Small intestine (tissue), 7 donors: ENCODE data around the gene LMBR1. TPM values are rescaled to one million over a fixed set of nuclear protein-coding genes. Genes with fewer than 3 reads are reported as not detected.
"Not testable (repeated sequence)": the region's sequence is repeated elsewhere in the genome, so short reads cannot be mapped to it uniquely, and the experiment has no call there.

Experiments used
- DNase-seq, 2 donors: peaks; one replicate each; pipeline versions ENCODE4 v3.0.0 to v3.0.0-alpha.2; 2013
- FAIRE-seq: peaks from 2 replicates; lab custom pipeline; 2012; peaks lifted over from hg19 to GRCh38; lab: Jason Lieb, UNC
- H3K27ac ChIP-seq, 3 donors: one replicate each; pipeline ENCODE4 v1.5.1; 2013; ENCODE audit warnings: low read length in 2 of 3, mild to moderate bottlenecking in 2 of 3, control low read depth in 1 of 3, inconsistent platforms in 1 of 3, low read depth in 1 of 3, moderate library complexity in 1 of 3
- H3K27me3 ChIP-seq, 3 donors: one replicate each; pipeline ENCODE4 v1.6.1; 2013; ENCODE audit warnings: low read length in 3 of 3, inconsistent platforms in 1 of 3; ENCODE audit not compliant: control insufficient read depth in 3 of 3, insufficient read depth in 3 of 3
- H3K36me3 ChIP-seq, 3 donors: one replicate each; pipeline ENCODE4 v1.6.1; 2013; ENCODE audit warnings: low read length in 3 of 3, inconsistent platforms in 1 of 3, low read depth in 1 of 3, mild to moderate bottlenecking in 1 of 3, moderate library complexity in 1 of 3; ENCODE audit not compliant: control insufficient read depth in 3 of 3, insufficient read depth in 2 of 3
- H3K4me1 ChIP-seq, 3 donors: one replicate each; pipeline ENCODE4 v1.6.1; 2013; ENCODE audit warnings: low read length in 2 of 3, inconsistent platforms in 1 of 3, low read depth in 1 of 3, mild to moderate bottlenecking in 1 of 3, moderate library complexity in 1 of 3; ENCODE audit not compliant: control insufficient read depth in 3 of 3, insufficient read depth in 2 of 3
- H3K4me3 ChIP-seq, 3 donors: one replicate each; pipeline ENCODE4 v1.5.1; 2013; ENCODE audit warnings: low read length in 3 of 3, control low read depth in 1 of 3, inconsistent platforms in 1 of 3, low read depth in 1 of 3, mild to moderate bottlenecking in 1 of 3, moderate library complexity in 1 of 3
- H3K9me3 ChIP-seq, 2 donors: one replicate each; pipeline ENCODE4 v1.6.1; 2013; ENCODE audit warnings: low read depth in 1 of 2, low read length in 1 of 2; ENCODE audit not compliant: control insufficient read depth in 2 of 2, insufficient read depth in 1 of 2
- WGBS, 3 donors: extraction: QIAGEN DNeasy Blood & Tissue Kit; methylation state at CpG; one replicate each; pipeline ENCODE4 v1.1.7; 2013; 5-methylcytosine and 5-hydroxymethylcytosine counted together
- polyA plus RNA-seq, 4 donors: library from polyadenylated mRNA; stranded (reverse) in 3 of 4; unstranded in 1 of 4; fragments of 200-250 nt in 3 of 4; fragments of 120-200 nt in 1 of 4; gene quantifications; one replicate each; pipeline versions ENCODE4 v1.2.1 to v1.2.3, GENCODE V29; 2013
- donor health status: healthy with polysubstance abuse.
- donor health status: control.
- donor health status: control.
- donor health status: Bipolar disorder and iron deficiency.
- donor health status: healthy.

The LMBR1 gene
- polyA plus RNA-seq, 4 donors: 4.3 to 34.5 (median 11.9) TPM

- DNase-seq: peak in 1 of 2 donors; percentile 11
- no peak overlapping the region for H3K4me3 ChIP-seq
- 10 to 22% (median 10%) methylated on average over 7 of the region's 7 CpGs for WGBS, 3 donors
- H3K4me1 ChIP-seq: no peaks in the 10 kb centered on the region
- H3K36me3 ChIP-seq: no peaks in the 10 kb centered on the region
- H3K9me3 ChIP-seq: no peaks in the 10 kb centered on the region
- FAIRE-seq: no peak
- H3K27ac ChIP-seq: no peak overlapping the region
- H3K27me3 ChIP-seq: no peaks in the 10 kb centered on the region
Observed at GRCh38 chr7:156932006-156932405, 39.0 kb upstream of the LMBR1 start.

- no peak for DNase-seq
- no peak overlapping the region for H3K27ac ChIP-seq
- H3K4me1 ChIP-seq: no peaks in the 10 kb centered on the region
- no peaks in the 10 kb centered on the region for H3K27me3 ChIP-seq
- FAIRE-seq: no peak
- 57 to 82% (median 73%) methylated on average over 16 of the region's 16 CpGs for WGBS, 3 donors
- H3K36me3 ChIP-seq: no peaks in the 10 kb centered on the region
- H3K9me3 ChIP-seq: no peaks in the 10 kb centered on the region
- no peak overlapping the region for H3K4me3 ChIP-seq
Observed at GRCh38 chr7:156929789-156930539, 37.0 kb upstream of the LMBR1 start.

DNA sequence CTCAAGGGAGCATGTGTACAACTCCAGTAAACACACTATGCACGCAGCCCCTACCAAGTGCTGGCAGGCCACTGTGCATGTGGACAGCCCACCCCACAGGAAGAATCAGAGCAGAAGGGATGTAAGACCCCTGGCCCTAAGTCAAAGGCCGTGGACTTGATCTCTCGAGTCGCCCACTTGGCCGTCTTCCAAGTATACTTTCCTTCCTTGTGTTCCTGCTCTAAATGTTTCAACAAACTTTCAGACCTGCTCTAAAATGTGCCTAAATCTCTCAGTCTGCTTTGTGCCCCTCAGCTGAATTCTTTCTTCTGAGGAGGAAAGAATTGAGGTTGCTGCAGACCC, 35.4 kb upstream of the LMBR1 start:
- Histone ChIP-seq H3K4me3 (no peak overlapping the region), H3K36me3 (no peaks in the 10 kb centered on the region), H3K27ac (no peak overlapping the region), H3K9me3 (no peaks in the 10 kb centered on the region), H3K27me3 (peaks cover 0 to 2% (median 0%) of the 10 kb centered on the region in 3 donors), H3K4me1 (no peaks in the 10 kb centered on the region)
- 22 to 33% (median 23%) methylated on average over 5 of the region's 5 CpGs for WGBS, 3 donors
- no peak for DNase-seq
- FAIRE-seq: no peak

- no peaks in the 10 kb centered on the region for H3K4me1 ChIP-seq
- H3K27me3 ChIP-seq: peaks cover 0 to 2% (median 0%) of the 10 kb centered on the region in 3 donors
- no peak overlapping the region for H3K27ac ChIP-seq
- H3K36me3 ChIP-seq: no peaks in the 10 kb centered on the region
- WGBS, 3 donors: 33 to 69% (median 39%) methylated on average over 17 of the region's 17 CpGs
- H3K4me3 ChIP-seq: no peak overlapping the region
- DNase-seq (peak in 1 of 2 donors; percentile 43), FAIRE-seq (no peak)
- no peaks in the 10 kb centered on the region for H3K9me3 ChIP-seq
Observed at GRCh38 chr7:156927571-156928405, 34.8 kb upstream of the LMBR1 start.

- DNase-seq, H3K27ac ChIP-seq, FAIRE-seq, H3K4me1 ChIP-seq, H3K36me3 ChIP-seq, H3K9me3 ChIP-seq, H3K27me3 ChIP-seq, H3K4me3 ChIP-seq: not testable (repeated sequence)
- WGBS, 3 donors: 87 to 91% (median 90%) methylated on average over 12 of the region's 12 CpGs
Observed at GRCh38 chr7:156925821-156926220, 32.8 kb upstream of the LMBR1 start.

DNA sequence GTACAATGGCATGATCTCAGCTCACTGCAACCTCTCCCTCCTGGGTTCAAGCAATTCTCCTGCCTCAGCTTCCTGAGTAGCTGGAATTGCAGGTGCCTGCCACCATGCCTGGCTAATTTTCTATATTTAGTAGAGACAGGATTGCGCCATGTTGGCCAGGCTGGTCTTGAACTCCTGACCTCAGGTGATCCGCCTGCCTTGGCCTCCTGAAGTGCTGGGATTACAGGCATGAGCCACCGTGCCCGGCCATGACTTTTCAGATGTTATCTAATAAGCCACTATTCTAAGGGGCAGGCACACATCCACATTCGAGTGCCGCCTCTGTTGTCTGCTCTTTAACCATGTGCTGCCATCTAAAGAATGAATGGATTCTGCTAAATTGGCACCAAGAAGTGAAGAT, 29.3 kb upstream of the LMBR1 start:
- not testable (repeated sequence) for H3K27ac ChIP-seq, H3K9me3 ChIP-seq, FAIRE-seq, H3K36me3 ChIP-seq, H3K27me3 ChIP-seq, DNase-seq, H3K4me1 ChIP-seq, H3K4me3 ChIP-seq
- 82 to 95% (median 84%) methylated on average over 6 of the region's 6 CpGs for WGBS, 3 donors

DNA sequence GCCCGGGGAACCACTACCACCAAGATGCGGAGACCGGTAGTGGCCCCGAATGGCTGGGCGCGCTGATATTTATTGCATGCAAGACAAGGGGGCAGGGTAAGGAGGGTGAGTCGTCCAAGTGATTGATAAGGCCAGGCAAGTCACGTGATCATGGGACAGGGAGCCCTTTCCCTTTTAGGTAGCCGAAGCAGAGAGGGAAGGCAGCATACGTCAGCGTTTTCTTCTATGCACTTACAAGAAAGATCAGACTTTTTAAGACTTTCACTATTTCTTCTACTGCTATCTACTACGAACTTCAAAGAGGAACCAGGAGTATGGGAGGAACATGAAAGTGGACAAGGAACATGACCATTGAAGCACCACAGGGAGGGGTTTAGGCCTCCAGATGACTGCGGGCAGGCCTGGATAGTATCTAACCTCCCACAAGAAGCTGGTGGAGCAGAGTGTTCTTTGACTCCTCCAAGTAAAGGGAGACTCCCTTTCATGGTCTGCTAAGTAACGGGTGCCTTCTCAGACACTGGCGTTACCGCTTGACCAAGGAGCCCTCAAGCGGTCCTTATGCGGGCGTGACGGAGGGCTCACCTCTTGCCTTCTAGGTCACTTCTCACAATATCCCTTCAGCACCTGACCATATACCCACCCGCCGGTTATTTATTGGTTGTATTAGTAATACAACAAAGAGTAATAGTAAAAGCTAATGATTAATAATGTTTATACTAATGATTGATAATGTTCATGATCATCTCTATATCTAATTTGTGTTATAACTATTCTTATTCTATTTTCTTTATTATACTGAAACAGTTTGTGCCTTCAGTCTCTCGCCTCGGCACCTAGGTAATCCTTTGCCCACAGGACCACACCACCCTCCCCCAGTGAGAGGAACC, 27.7 kb upstream of the LMBR1 start:
- H3K9me3 ChIP-seq, H3K4me1 ChIP-seq, H3K27ac ChIP-seq, FAIRE-seq, H3K36me3 ChIP-seq, H3K27me3 ChIP-seq, DNase-seq, H3K4me3 ChIP-seq: not testable (repeated sequence)
- 72 to 86% (median 83%) methylated on average over 24 of the region's 24 CpGs for WGBS, 3 donors

GRCh38 chr7:156920076-156920475, 27.1 kb upstream of the LMBR1 start:
- DNase-seq (no peak), FAIRE-seq (no peak)
- Histone ChIP-seq H3K4me1 (no peaks in the 10 kb centered on the region), H3K27me3 (peaks cover 0 to 6% (median 2%) of the 10 kb centered on the region in 3 donors), H3K27ac (no peak overlapping the region), H3K36me3 (no peaks in the 10 kb centered on the region), H3K4me3 (no peak overlapping the region), H3K9me3 (peaks cover 0 to 2% of the 10 kb centered on the region in 2 donors)
- whole genome bisulfite sequencing, 3 donors: 63 to 75% (median 72%) methylated on average over 5 of the region's 5 CpGs
